ENCODE data around the gene CNTFR.

CNTFR gene

DNA sequence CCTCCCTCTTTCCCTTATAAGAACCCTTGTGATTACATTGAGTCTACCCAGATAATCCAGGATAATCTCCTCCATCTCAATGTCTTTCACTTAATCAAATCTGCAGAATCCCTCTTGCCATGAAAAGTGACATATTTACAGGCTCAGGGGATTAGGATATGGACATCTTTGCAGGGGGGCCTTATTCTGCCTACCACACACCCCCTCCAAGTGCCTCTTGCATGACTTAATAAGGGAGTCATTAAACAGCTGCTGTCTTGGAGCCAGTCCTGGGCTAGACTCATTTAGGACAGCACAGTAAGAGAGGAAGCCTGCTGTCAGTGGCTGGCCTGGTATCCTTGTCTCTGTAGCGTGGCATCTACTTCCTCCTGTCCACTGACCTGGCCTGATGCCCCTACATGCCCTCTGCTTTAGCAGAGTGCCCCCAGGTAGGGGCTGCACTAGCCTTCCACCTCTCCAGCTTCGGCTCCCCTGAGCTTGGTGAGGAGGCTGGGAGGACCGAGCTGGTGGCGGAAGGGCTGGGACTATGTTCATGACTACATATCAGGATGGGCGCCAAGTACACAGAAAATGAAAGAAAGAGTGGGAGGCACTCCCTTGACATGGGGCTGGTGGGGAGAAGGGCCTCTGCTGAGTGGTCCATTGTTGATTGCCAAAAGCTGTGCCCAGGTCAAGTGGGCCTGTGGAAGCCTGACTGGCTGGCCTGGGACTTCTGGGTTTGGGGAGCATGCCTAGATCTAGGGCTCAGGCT is 84.0 kb downstream of the CNTFR start:
- DNase-seq: peak; percentile 52

GRCh38 chr9:34503406-34503805 is 86.1 kb downstream of the CNTFR start:
- DNase-seq: no peak

GRCh38 chr9:34502891-34503290 is 86.6 kb downstream of the CNTFR start:
- no peak for DNase-seq

- no peak for DNase-seq
Observed at GRCh38 chr9:34502471-34502870, 87.1 kb downstream of the CNTFR start.

DNA sequence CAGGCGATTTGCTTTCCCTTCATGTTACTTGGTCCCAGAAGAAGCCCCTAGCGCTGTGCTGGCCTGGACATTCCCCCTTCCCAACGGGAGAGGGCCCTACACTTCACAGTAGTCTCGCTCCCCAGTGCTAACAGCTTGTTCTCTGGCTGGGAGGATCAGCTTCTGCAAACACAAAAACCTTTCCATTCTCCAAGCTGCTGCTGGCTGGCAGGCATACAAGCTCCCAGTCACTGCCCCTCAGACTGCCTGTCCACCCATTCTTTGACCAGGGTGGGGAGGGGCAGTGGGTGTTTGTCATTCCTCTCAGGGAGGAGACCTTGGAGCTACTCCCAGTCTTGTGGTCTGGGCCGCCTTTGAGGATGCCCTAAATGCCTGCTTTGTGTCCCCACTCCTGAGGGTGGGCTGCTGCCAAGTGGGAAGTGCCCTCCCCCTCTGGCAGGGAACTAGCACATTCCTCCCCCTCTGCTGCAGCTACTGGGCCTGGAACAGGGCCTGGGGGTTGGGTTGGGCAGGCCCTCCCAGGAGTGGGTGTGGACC is 87.6 kb downstream of the CNTFR start:
- peak; percentile 72 for DNase-seq
